Measurements from ENCODE around the gene PSMG4.

Gene PSMG4

GRCh38 chr6:3312604-3313231, 54.0 kb downstream of the PSMG4 start:
- no peak for DNase-seq

- no peak for DNase-seq
These were observed 55.4 kb downstream of the PSMG4 start for GRCh38 chr6:3314176-3314575.

DNA sequence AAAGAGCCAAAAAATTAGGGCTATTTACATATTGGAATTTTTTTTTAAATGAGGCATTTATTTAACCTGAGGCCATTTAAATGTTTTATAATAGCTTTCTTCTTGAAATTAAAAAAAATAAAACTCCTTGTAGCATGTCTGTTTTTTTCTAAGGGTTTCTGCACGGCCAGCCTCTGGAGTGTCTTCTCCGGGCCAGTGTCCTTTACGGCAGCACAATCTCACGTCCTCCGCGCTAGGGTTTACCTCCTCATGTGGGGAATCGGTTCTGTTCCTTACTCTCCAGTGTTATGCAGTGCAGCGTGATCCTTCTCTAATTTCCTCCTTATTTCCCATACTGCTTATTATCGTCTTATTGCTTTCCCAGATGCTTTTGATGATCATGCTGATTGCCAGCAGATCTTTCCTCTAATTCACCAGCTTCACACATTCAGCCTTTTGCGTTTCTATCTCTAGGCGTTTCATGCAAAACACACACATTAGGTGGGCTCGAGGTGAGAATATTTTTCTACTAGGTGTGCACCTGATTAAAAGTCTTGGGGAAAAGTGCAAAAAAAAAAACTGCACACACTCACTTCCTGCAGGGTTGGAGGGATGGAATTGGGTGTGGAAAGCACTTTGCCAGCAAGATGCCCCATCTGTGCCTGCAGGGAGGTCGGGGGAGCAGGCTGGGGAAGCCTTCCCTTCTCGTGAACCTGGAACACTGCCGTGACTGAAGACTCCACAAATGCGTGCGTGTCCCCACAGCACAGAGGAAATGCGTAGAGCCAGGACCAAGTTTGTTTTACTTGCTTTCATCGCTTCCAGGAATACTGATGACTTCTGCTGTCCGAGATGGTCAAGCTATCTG, 56.1 kb downstream of the PSMG4 start:
- no peak for DNase-seq

GRCh38 chr6:3315841-3316240, 57.1 kb downstream of the PSMG4 start:
- DNase-seq, result no peak

DNA sequence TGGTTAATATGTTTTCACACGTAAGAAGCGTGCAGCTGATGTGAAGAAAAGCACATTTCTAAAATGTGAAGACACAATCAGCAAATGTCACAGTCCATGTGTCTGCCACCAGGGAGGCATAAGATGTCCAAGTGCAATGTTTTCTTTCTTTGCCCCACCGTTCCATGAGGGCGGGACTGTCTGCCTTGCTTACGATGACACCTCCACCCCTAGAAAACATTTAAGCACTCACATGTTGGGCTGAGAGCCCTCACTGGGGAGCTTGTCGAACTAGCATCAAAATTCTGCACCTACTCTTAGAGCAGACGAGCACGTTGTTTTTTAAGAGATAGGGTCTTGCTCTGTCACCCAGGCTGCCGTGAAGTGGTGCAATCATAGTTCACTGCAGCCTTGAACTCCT, 57.6 kb downstream of the PSMG4 start:
- no peak for DNase-seq

GRCh38 chr6:3316818-3317217, 58.1 kb downstream of the PSMG4 start:
- DNase-seq, result no peak
